ENCODE data around the gene RHEX.
"Not testable (repeated sequence)": the region's sequence is repeated elsewhere in the genome, so short reads cannot be mapped to it uniquely, and the experiment has no call there.

DNA sequence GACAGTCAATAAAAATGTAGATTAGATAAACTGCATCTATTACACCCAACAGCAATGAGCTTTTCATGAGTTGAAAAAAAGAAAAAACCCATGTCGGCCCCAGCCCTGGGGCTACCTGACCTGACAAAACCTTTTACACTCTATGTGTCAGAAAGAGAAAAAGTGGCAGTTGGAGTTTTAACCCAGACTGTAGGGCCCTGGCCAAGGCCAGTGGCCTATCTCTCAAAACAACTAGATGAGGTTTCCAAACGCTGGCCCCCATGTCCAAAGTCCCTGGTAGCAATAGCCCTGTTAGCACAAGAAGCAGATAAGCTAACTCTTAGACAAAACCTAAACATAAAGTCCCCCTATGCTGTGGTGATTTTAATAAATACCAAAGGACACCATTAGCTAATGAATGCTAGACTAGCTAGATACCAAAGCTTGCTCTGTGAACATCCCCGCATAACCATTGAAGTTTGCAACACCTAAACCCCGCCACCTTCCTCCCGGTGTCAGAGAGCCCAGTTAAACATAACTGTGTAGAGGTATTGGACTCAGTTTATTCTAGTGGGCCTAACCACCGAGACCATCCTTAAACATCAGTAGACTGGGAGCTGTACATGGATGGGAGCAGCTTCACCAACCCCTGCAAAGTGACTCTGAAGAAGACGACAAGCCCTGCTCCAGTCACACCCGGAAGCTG is 2.8 kb downstream of the RHEX start:
- TF ChIP-seq, protein P1, sequence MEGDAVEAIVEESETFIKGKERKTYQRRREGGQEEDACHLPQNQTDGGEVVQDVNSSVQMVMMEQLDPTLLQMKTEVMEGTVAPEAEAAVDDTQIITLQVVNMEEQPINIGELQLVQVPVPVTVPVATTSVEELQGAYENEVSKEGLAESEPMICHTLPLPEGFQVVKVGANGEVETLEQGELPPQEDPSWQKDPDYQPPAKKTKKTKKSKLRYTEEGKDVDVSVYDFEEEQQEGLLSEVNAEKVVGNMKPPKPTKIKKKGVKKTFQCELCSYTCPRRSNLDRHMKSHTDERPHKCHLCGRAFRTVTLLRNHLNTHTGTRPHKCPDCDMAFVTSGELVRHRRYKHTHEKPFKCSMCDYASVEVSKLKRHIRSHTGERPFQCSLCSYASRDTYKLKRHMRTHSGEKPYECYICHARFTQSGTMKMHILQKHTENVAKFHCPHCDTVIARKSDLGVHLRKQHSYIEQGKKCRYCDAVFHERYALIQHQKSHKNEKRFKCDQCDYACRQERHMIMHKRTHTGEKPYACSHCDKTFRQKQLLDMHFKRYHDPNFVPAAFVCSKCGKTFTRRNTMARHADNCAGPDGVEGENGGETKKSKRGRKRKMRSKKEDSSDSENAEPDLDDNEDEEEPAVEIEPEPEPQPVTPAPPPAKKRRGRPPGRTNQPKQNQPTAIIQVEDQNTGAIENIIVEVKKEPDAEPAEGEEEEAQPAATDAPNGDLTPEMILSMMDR (IDR thresholded peaks at IDR 0.05), result not testable (repeated sequence)
- not testable (repeated sequence) for TF ChIP-seq MAZ (IDR thresholded peaks at IDR 0.05; ENCODE audit: borderline replicate concordance, low read depth, low read length); MAFK (IDR thresholded peaks at IDR 0.05; ENCODE audit: partially characterized antibody); ZFP36 (IDR thresholded peaks at IDR 0.05; ENCODE audit: borderline replicate concordance, partially characterized antibody); POLR2AphosphoS2 (conservative IDR thresholded peaks at IDR 0.05; ENCODE audit: low read length); BCL3 (IDR thresholded peaks at IDR 0.05); RCOR1 (IDR thresholded peaks at IDR 0.05; ENCODE audit: low read depth, low read length); NFE2L2 (conservative IDR thresholded peaks at IDR 0.05; ENCODE audit: low read length)
- TF ChIP-seq, protein P2, sequence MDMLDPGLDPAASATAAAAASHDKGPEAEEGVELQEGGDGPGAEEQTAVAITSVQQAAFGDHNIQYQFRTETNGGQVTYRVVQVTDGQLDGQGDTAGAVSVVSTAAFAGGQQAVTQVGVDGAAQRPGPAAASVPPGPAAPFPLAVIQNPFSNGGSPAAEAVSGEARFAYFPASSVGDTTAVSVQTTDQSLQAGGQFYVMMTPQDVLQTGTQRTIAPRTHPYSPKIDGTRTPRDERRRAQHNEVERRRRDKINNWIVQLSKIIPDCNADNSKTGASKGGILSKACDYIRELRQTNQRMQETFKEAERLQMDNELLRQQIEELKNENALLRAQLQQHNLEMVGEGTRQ (IDR thresholded peaks at IDR 0.05), result not testable (repeated sequence)

Measured in A549 (cell line).